ENCODE results near the gene PRDM2.

- TF ChIP-seq CTCF (IDR thresholded peaks at IDR 0.05; ENCODE audit: poor library complexity) (peak; percentile 39), EZH2phosphoT487 (IDR thresholded peaks at IDR 0.05; ENCODE audit: low read depth, severe bottlenecking, unreplicated experiment) (no peak), EZH2 (IDR thresholded peaks at IDR 0.05; ENCODE audit: borderline replicate concordance) (no peak)
Measured at GRCh38 chr1:13807209-13807608, 107.2 kb downstream of the PRDM2 start.
